Activated T-cell treated with anti-CD3 and anti-CD28 coated beads for 48 hours (primary cell): ENCODE results near the gene RTCA.
"Not testable (repeated sequence)": the region's sequence is repeated elsewhere in the genome, so short reads cannot be mapped to it uniquely, and the experiment has no call there.

Experiments
- DNase-seq: peaks from one replicate; pipeline ENCODE4 v3.0.0-alpha.2; 2020; ENCODE audit warnings: low read depth

Gene RTCA

DNA sequence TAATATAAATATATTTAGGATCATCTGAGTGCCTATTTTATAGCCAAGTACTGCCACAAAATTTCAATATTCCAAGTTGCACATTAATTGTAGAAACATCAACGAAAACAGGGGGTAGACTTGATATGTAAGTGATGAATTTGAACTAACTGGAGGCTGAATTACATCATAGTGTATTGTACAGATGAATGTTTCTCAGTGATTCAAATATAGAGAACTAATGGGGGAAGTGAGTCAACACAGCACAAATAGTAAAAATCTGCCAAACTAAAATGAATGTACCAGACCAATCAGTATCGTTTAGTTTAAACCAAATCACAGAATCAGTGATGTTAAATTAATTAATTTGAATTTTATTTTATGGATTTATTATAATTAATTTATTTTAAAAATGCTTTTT, 42.8 kb downstream of the RTCA start:
- no peak for DNase-seq

DNA sequence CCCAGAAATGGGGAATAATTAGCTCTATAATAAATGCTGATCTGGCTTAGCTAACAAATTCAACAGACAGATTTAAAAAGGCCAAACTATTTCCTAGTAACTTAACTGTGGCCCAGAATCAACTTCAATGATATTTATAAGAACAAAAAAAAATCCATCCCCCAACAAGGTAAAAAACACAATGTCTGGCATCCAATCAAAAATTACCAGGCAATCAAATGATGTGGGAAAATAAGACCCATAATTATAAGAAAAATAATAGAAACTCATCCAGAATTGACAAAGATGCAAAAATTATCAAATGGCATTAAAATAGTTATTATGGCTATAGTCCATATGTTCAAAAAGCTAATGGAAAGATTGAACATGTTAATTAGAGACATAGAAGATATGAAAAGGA, 43.8 kb downstream of the RTCA start:
- DNase-seq, result no peak

DNA sequence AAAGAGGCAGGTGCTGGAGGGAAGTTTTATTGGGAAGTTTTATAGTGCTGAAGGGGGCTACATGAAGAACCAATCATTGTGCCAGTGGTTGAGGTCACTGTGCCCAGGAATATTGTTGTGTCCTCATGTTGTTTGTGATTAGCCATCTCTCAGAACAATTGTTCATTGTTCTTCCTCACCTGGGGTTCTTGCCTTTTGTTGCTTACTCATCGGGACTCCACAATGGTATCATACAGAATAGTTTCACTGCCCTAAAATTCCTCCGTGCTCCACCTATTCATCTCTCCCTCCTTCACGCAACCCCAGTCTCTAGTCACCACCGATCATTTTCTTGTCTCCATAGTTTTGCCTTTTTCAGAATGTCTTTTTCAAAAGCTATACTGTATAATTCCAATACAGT, 47.4 kb downstream of the RTCA start:
- no peak for DNase-seq

DNA sequence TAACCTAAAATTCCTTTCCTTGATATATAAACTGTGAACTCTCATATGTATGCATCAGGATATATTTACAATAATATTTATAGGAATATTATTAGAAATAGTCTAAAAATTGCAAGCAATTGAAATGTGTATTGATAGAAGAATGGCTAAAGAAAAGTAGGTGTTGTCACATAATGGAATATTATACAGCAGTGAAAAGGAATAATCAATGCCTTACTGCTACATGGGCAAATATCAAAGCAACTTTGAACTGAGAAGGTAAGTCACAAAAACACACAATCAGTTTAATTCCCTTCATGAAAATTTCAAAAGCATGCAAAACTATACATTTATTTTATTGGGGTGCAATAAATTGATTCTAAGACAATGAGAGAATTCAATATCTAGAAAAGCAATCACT, 50.6 kb downstream of the RTCA start:
- no peak for DNase-seq

DNA sequence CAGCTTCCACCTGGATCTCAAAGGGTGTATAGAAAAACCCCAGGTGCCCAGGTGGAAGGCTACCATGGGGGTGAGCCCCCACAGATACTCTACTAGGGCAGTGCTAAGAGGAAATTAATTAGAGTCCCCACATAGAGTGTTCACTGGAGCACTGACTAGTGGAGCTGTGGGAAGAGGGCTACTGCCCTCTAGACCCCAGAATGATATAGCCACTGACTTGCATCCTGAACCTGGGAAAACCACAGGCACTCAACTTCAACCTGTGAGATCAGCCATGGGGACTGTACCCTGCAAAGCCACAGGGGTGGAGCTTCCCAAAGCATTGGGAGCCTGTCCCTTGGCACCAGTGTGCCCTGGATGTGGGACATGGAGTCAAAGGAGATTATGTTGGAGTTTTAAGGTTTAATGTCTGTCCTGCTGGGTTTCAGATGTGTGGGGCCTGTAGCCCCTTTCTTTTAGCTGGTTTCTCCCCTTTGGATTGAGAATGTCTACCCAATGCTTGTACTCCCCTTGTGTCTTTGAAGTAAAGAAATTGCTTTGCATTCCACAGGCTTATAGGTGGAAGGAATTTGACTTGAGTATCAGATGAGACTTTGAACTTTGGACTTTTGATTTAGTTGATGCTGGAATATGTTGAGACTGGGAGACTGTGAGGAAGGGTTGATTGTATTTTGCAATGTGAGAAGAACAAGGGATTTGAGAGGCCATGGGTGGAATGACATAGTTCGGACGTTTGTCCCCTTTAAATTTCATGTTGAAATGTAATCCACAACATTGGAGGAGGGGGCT, 54.5 kb downstream of the RTCA start:
- DNase-seq, result no peak

DNA sequence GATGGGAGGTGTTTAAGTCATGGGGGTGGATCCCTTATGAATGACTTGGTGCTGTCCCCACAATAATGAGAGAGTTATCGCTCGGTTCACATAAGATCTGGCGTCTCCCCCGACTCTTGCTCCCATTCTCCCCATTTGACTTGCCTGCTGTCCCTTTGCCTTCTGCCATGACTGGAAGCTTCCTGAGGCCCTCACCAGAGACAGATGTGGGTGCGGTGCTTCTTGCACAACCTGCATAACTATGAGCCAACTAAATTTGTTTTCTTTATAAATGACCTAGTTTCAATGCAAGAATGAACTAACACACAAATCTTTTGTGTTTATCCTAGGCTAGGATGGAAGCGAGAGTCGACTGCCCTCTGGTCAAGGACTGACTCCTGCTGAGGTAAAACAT, 55.1 kb downstream of the RTCA start:
- DNase-seq, result no peak

DNA sequence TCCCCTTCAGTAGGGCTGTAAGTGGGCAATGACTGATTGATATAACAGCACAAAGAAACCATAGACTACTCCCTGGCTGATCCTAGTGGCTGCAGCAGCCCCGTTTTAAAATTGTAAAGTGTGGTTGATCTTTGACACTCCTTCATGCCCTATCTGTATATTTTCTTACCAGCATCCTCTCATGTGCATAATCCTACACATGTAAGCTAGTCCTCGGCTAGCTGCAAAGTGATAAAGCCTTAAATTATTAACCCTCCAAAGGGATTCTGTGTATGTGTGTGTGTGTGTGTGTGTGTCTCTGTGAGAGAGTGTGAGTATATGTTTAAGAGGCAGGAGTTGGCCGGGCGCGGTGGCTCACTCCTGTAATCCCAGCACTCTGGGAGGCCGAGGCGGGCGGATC, 55.5 kb downstream of the RTCA start:
- no peak for DNase-seq

DNA sequence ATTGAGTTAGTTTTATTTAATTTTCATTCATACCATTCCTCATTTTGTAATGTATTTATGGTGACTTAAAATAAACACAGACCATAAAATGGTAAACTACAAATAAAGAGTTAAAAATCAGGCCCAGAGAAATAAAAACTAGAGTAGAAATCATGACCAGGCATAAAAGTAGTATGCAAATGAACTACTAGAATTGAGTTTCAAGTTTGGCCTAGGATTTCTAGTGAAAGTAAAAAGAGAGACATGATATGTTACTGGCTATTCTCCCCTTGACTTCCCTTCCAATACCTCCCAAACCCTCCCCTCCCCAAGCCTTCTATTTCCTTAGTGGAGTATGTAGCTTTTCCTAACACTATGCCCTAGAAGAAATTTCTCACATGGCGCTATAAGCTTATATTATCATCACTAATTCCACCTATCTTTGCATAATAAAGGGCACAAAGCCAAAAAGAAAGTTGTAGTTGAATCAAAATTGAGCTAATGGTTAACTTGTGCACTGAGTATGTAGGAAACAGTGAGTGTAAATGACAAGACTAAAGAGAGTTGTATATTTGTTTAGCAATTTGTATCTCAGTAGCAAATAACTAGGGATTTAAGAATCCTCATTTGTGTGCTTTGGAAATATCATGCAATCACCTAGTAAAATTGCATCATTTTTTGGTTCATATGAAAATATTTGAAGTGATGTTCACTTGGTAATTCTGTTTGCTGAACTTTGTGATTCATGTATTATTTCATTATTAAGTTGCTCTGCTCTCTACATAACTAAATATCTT, 56.6 kb downstream of the RTCA start:
- DNase-seq, result no peak

DNA sequence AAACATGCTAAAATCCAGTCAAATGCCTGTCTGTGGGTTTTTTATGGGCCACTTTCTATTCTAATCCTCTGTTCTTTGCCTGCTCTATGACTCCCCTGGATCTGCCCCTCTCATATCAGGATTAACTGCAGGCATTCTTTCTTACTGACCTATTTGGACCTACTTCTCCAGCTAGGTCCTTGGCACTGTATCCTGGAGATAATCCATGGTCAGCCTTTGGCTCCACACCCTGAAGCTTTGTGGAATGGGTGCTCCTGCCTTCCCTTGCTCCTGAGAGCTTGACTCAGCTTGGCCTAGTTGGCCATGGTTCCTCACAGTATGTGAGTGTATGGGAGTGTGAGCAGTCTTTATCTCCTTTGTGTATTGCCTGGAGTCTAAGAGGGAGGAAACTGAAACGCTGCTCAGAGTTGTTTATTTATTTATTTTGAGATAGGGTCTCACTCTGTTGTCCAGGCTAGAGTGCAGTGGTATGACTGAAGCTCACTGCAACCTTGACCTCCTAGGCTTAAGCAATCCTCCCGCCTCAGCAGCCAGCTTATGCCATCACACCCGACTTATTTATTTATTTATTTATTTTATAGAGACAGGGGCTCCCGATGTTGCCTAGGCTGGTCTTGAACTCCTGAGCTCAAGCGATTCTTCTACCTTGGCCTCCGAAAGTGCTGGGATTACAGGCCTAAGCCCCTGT, 57.5 kb downstream of the RTCA start:
- no peak for DNase-seq

DNA sequence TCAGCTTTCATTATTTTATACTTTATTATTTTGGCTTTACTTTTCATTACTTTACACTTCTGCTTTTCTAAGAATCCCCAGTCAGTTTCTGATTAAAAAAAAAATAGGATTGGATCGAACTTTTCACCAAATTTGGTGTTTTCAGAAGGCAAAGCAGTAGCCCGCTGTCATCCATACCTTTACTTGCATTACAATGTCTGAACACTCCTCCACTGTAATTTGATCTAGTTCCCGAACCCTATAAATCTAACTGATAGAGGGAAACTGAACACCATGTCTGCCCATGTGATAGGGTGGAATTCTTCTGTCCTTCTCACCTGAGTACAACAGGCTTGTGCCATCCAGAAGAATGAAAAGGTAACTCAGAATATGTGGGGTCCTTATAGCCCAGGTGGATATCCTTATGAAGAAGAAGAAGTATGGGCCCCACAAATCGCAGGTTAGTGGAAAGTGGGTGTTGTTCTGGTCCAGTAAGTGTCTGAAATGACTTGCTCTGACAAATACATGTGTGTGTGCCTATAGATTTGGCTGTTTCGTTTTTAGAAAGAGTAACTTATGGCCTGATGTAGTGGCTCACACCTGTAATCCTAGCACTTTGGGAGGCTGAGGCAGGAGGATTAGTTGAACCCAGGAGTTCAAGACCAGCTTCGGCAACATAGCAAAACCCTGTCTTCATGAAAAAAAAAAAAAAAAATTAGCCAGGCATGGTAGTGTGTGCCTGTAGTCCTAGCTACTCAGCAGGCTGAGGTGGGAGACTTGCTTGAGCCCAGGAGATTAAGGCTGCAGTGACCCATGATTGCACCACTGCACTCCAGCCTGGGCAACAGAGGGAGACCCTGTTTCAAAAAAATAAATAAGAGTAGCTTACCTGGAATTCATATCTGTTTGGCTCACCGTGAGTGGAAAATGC, 59.7 kb downstream of the RTCA start:
- DNase-seq, result no peak

DNA sequence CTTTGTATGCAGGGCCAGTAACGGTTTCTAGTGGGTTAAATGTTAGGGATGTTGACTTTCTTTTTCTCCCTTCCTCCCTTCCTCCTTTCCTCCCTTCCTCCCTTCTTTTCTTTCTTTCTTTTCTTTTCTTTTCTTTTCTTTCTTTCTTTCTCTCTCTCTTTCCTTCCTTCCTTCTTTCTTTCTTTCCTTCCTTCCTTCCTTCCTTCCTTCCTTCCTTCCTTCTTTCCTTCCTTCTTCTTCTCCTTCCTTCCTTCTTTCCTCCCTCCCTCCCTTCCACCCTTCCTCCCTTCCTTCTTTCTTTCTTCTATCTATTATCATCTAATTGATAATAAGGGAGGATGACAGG, 60.3 kb downstream of the RTCA start:
- DNase-seq, result not testable (repeated sequence)

DNA sequence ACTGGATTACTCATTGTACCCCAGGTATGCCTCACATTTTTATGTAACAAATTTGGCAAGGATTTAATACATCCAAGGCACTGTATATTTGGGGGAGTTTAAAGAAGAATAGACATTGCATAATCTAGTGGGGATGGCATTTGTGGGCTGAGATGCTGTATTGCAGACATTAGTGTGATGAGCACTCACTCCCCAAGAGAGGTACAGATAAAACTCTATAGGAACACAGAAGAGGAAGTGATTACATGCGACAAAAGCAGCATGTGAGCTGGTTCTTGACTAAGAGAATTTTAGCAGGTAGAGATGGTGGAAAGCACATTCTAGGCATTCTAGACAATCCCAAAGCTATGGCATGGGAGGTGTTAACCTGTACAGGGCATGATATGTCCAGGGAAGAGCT, 62.1 kb downstream of the RTCA start:
- no peak for DNase-seq

DNA sequence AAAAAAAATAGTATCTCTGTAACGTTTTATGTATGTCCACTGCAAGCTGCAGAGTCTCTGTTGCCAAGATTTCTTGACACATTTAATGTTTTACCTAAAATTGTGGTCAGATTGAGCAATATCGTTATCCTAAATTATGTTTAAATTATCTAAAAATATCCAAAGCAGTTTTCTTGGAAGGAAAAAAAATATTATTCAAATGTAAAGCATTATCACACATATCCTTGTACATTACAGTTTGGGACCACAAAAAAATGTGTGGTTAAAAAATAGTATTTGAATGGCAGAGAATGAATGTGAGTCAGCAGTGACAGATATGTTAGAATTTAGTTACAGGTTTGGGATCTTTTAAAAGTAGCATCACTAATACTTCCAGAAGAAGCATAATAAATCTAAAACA, 65.1 kb downstream of the RTCA start:
- not testable (repeated sequence) for DNase-seq

DNA sequence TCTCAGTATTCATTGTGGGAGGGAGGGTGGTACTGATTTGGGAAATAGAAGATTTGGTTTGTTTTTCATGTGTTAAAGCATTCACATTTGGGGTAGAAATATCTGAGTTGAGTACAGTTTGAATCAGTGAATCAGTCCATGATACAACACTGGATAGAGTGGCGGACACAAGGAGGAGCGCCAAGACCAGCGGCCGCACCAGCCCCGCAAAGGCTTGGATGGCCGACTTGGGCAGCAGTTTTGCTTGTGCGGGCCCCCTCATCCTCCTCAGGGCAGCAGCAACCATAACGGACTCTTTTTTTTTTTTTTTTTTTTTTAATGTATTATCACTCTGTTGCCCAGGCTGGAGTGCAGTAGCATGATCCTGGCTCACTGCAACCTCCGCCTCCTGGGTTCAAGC, 66.3 kb downstream of the RTCA start:
- DNase-seq, result no peak

DNA sequence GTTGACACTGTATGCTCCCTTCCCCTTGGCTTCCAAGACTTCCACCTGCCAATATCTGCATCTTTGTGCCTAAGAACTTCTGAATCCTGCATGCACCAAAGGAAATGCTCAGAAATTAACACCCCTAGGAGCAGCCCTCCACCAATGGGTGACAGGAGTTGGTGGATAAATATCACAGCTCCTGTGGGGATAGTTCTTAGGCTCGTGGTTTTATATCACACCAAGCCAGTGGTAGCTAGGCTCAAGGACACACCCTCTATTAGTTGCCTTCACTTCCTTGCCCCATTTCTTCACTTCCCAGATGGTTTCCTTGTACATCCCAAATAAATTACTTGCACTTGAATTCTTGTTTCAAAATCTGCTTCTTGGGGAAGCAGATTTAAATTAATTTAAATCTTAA, 69.4 kb downstream of the RTCA start:
- DNase-seq, result no peak

DNA sequence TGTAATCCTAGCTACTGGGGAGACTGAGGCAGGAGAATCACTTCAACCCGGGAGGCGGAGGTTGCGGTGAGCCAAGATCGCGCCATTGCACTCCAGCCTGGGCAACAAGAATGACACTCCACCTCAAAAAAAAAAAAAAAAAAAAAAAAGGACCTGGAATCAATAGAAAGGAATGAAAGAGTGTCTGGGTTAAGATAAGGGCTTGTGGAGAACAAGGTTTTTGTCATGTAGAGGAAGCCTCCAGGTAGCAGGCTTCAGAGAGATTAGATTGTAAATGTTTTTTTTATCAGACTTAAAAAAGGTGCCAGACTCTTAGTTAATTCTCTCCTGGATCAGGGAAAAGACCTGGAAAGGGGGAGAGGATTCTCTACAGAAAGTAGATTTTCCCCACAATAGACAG, 71.9 kb downstream of the RTCA start:
- not testable (repeated sequence) for DNase-seq

DNA sequence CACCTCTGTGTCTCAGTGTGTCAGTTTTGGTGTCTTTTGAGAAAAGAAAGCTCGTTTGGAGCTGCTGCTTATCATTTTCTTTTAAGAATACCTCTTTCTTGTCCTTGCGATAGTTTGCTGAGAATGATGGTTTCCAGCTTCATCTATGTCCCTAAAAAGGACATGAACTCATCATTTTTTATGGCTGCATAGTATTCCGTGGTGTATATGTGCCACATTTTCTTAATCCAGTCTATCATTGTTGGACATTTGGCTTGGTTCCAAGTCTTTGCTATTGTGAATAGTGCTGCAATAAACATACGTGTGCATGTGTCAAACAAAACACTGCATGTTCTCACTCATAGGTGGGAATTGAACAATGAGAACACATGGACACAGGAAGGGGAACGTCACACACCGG, 73.7 kb downstream of the RTCA start:
- DNase-seq, result not testable (repeated sequence)

DNA sequence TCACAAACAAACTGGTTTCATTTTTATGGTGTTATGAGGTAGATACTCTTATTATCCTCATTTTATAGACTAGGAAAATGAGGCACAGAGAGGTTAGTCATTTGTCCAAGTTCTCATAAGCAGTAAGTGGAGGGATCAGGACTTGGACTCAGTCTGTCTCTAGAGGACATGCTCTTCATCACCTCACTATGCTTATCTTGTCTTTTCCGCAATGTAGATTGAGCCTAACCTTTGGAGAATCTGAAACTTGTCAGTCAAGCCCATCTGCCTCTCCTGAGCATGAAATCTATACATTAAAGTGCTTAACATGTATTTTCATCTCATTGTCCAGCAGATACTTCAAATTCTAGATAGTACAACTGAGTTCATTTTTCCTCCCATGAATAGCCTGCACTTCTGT, 74.5 kb downstream of the RTCA start:
- DNase-seq, result no peak

DNA sequence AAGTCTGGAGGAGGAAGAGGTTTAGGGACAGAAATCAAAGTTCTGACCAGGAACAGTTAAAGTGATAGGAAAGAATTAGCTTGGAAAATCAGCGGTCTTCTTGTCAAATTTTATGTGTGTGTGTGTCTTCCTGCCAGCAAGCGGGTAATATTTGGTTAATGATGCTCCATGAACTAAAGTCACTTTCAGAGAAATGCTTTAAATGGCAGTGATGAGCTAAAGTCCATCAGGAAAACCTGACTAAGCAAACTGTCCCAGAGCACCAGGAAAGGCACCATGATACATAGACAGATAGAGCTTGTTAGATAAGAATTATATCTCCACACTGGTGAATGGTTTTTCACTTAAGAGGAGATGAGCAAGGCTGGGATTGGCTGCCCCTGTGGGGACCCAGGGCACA, 76.3 kb downstream of the RTCA start:
- DNase-seq, result no peak
